HepG2 (cell line): ENCODE measurements around the gene FITM1. TPM values are rescaled to one million over a fixed set of nuclear protein-coding genes. Genes with fewer than 3 reads are reported as not detected.
A peak's percentile ranks its signal among the peaks of the same experiment; 100 is the strongest.

Experiments
- AGO1 ChIP-seq: fragments of 200-400 bp; formaldehyde crosslinking; IDR thresholded peaks from 2 replicates; pipeline ENCODE4 v1.6.1; 2017; ENCODE audit warnings: mild to moderate bottlenecking, low read depth, low read length, moderate library complexity; ENCODE audit not compliant: poor library complexity, severe bottlenecking
- GABPA ChIP-seq, 2 experiments: IDR thresholded peaks; 2 replicates each; pipeline ENCODE4 v1.6.1; 2011 to 2016; ENCODE audit warnings: low read depth in 2 of 2, low read length in 1 of 2, missing biosample characterization in 1 of 2, missing genetic modification characterization in 1 of 2
- HNF4G ChIP-seq, 2 experiments: sonication (generic) in 1 of 2; formaldehyde crosslinking in 1 of 2; IDR thresholded peaks; 2 replicates each; pipeline versions ENCODE4 v1.4.0 to v1.6.1; 2011 to 2020; ENCODE audit warnings: borderline replicate concordance in 2 of 2, low read depth in 2 of 2, mild to moderate bottlenecking in 2 of 2, low read length in 1 of 2, missing genetic modification reagents in 1 of 2, moderate library complexity in 1 of 2
- KDM3A ChIP-seq: IDR thresholded peaks from 2 replicates; pipeline ENCODE4 v1.6.1; 2018; ENCODE audit warnings: low read depth, missing compliant biosample characterization
- KDM5A ChIP-seq: fragments of 200-600 bp; sonication (generic); IDR thresholded peaks from 2 replicates; pipeline ENCODE4 v1.7.0; 2018; ENCODE audit warnings: antibody characterized with exemption, mild to moderate bottlenecking, low read length, borderline replicate concordance
- REL ChIP-seq: sonication (generic); formaldehyde crosslinking; conservative IDR thresholded peaks from 2 replicates; pipeline ENCODE4 v1.8.0; 2022; ENCODE audit warnings: mild to moderate bottlenecking, missing genetic modification reagents, moderate library complexity
- ZNF703 ChIP-seq: sonication (generic); formaldehyde crosslinking; IDR thresholded peaks from 2 replicates; pipeline ENCODE4 v1.5.1; 2020; ENCODE audit warnings: missing genetic modification reagents, mild to moderate bottlenecking, moderate library complexity, borderline replicate concordance
- polyA plus RNA-seq, 8 experiments: library from polyadenylated mRNA; depleted of rRNA in 3 of 8; stranded (reverse) in 7 of 8; unstranded in 1 of 8; fragments of >200 nt; fragmentation: Illumina TruSeq in 4 of 8; extraction: Trizol in 4 of 8; gene quantifications; 2 replicates each; pipeline versions ENCODE4 v1.2.1 to v1.2.3, GENCODE V29; 2011 to 2016; ENCODE audit warnings: low read depth in 4 of 8, missing spikeins in 1 of 8, mixed read lengths in 1 of 8; ENCODE audit not compliant: insufficient read depth in 1 of 8
- total RNA-seq, 5 experiments: library from RNA; depleted of rRNA; stranded (reverse); fragments of >200 nt; fragmentation: Illumina TruSeq; extraction: Trizol; gene quantifications; 2 replicates each; pipeline ENCODE4 v1.2.3, GENCODE V29; 2016; ENCODE audit warnings: low read depth in 1 of 5
- TF ChIP-seq, protein P1 (sequence below): sonication (generic); formaldehyde crosslinking; IDR thresholded peaks from 2 replicates; pipeline ENCODE4 v1.4.0; 2020; ENCODE audit warnings: missing genetic modification reagents
- TF ChIP-seq, protein P2 (sequence below): sonication (generic); formaldehyde crosslinking; IDR thresholded peaks from 2 replicates; pipeline ENCODE4 v1.5.1; 2020; ENCODE audit warnings: missing genetic modification reagents, mild to moderate bottlenecking, borderline replicate concordance
- TF ChIP-seq, protein P3 (sequence below): sonication (generic); formaldehyde crosslinking; IDR thresholded peaks from 2 replicates; pipeline ENCODE4 v1.4.0; 2020; ENCODE audit warnings: mild to moderate bottlenecking, missing genetic modification reagents
- TF ChIP-seq, protein P4 (sequence below): sonication (generic); formaldehyde crosslinking; IDR thresholded peaks from 2 replicates; pipeline ENCODE4 v1.8.1; 2023; ENCODE audit warnings: mild to moderate bottlenecking, missing genetic modification reagents, borderline replicate concordance
- TF ChIP-seq, protein P5 (sequence below): IDR thresholded peaks from 2 replicates; pipeline ENCODE4 v1.6.1; 2016; ENCODE audit warnings: low read depth, control low read depth

The FITM1 gene
- total and polyA plus RNA-seq, 2 of the 13 experiments (the other 11 are each of a cell fraction or from before 2014, with no cell fraction given) = 2.7 to 5.8 TPM

DNA sequence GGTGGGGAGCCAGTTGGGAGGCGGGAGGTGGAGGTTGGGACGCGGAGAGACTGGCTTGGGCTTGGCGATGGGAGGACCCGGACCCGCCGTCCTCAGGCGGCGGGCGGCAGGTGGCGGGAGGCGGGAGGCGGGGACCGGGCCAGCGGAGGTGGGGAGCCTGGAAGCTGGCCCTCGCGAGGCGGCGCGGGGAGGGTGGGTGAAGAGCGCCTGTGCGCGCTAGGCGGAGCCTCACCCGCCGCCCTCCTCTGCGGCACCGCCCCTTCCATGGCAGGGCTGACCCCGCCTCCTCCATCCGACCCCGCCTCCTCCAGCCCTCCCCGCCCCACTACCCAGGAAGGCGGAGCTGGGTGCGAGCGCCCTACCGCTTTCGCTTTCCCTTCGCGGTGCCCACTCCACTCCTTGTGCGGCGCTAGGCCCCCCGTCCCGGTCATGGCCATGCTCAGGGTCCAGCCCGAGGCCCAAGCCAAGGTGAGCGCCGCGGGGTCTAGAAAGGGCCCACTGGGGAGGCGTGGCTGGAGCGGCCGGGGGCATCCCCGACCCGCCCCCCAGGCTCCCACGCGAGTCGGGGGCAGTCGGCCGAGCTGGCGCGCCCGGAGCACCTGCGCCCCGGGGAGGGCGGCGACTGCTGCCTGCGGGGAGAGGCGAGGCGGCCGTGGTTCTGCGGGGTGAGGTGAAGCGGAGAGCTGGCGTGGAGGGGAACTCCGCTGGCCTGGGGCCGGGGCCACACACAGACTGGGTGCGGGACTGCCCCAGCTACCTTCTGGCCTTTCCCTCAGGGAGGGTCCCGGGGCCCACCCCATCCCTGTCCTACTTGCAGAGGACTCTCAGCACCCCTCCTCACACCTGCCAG is 5.6 kb downstream of the FITM1 start, which contains the start of gene PSME1 (continued):
- TF ChIP-seq, protein P1, sequence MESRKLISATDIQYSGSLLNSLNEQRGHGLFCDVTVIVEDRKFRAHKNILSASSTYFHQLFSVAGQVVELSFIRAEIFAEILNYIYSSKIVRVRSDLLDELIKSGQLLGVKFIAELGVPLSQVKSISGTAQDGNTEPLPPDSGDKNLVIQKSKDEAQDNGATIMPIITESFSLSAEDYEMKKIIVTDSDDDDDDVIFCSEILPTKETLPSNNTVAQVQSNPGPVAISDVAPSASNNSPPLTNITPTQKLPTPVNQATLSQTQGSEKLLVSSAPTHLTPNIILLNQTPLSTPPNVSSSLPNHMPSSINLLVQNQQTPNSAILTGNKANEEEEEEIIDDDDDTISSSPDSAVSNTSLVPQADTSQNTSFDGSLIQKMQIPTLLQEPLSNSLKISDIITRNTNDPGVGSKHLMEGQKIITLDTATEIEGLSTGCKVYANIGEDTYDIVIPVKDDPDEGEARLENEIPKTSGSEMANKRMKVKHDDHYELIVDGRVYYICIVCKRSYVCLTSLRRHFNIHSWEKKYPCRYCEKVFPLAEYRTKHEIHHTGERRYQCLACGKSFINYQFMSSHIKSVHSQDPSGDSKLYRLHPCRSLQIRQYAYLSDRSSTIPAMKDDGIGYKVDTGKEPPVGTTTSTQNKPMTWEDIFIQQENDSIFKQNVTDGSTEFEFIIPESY (CRISPR knock-in tag) = peak; percentile 9; the same call in 1 of the 2 replicates
- TF ChIP-seq KDM5A (peak; percentile 87), REL (CRISPR knock-in tag) (no peak), AGO1 (peak; percentile 53), GABPA (IDR thresholded peaks at IDR 0.05; ENCODE audit: low read depth, low read length) (no peak), GABPA (CRISPR knock-in tag; IDR thresholded peaks at IDR 0.05; ENCODE audit: low read depth) (no peak), HNF4G (IDR thresholded peaks at IDR 0.05; ENCODE audit: borderline replicate concordance, low read depth, low read length) (0 out of 2 replicates have a peak, but pooled peaks have one; percentile 28), HNF4G (CRISPR knock-in tag; IDR thresholded peaks at IDR 0.05; ENCODE audit: borderline replicate concordance, low read depth) (peak; percentile 86), KDM3A (CRISPR knock-in tag) (peak; percentile 58; the same call in 1 of the 2 replicates), ZNF703 (no peak)
- TF ChIP-seq, protein P2, sequence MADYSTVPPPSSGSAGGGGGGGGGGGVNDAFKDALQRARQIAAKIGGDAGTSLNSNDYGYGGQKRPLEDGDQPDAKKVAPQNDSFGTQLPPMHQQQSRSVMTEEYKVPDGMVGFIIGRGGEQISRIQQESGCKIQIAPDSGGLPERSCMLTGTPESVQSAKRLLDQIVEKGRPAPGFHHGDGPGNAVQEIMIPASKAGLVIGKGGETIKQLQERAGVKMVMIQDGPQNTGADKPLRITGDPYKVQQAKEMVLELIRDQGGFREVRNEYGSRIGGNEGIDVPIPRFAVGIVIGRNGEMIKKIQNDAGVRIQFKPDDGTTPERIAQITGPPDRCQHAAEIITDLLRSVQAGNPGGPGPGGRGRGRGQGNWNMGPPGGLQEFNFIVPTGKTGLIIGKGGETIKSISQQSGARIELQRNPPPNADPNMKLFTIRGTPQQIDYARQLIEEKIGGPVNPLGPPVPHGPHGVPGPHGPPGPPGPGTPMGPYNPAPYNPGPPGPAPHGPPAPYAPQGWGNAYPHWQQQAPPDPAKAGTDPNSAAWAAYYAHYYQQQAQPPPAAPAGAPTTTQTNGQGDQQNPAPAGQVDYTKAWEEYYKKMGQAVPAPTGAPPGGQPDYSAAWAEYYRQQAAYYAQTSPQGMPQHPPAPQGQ (CRISPR knock-in tag) = no peak
- TF ChIP-seq, protein P3, sequence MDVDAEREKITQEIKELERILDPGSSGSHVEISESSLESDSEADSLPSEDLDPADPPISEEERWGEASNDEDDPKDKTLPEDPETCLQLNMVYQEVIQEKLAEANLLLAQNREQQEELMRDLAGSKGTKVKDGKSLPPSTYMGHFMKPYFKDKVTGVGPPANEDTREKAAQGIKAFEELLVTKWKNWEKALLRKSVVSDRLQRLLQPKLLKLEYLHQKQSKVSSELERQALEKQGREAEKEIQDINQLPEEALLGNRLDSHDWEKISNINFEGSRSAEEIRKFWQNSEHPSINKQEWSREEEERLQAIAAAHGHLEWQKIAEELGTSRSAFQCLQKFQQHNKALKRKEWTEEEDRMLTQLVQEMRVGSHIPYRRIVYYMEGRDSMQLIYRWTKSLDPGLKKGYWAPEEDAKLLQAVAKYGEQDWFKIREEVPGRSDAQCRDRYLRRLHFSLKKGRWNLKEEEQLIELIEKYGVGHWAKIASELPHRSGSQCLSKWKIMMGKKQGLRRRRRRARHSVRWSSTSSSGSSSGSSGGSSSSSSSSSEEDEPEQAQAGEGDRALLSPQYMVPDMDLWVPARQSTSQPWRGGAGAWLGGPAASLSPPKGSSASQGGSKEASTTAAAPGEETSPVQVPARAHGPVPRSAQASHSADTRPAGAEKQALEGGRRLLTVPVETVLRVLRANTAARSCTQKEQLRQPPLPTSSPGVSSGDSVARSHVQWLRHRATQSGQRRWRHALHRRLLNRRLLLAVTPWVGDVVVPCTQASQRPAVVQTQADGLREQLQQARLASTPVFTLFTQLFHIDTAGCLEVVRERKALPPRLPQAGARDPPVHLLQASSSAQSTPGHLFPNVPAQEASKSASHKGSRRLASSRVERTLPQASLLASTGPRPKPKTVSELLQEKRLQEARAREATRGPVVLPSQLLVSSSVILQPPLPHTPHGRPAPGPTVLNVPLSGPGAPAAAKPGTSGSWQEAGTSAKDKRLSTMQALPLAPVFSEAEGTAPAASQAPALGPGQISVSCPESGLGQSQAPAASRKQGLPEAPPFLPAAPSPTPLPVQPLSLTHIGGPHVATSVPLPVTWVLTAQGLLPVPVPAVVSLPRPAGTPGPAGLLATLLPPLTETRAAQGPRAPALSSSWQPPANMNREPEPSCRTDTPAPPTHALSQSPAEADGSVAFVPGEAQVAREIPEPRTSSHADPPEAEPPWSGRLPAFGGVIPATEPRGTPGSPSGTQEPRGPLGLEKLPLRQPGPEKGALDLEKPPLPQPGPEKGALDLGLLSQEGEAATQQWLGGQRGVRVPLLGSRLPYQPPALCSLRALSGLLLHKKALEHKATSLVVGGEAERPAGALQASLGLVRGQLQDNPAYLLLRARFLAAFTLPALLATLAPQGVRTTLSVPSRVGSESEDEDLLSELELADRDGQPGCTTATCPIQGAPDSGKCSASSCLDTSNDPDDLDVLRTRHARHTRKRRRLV = 0 out of 2 replicates have a peak, but pooled peaks have one; percentile 77
- TF ChIP-seq, protein P4, sequence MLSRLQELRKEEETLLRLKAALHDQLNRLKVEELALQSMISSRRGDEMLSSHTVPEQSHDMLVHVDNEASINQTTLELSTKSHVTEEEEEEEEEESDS (CRISPR knock-in tag) = no peak
- TF ChIP-seq, protein P5, sequence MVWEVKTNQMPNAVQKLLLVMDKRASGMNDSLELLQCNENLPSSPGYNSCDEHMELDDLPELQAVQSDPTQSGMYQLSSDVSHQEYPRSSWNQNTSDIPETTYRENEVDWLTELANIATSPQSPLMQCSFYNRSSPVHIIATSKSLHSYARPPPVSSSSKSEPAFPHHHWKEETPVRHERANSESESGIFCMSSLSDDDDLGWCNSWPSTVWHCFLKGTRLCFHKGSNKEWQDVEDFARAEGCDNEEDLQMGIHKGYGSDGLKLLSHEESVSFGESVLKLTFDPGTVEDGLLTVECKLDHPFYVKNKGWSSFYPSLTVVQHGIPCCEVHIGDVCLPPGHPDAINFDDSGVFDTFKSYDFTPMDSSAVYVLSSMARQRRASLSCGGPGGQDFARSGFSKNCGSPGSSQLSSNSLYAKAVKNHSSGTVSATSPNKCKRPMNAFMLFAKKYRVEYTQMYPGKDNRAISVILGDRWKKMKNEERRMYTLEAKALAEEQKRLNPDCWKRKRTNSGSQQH (CRISPR knock-in tag) = no peak; the same call in 1 of the 2 replicates
